Measurements from ENCODE around the gene CFAP73. TPM values are rescaled to one million over a fixed set of nuclear protein-coding genes. Genes with fewer than 3 reads are reported as not detected.
"Not testable (repeated sequence)": the region's sequence is repeated elsewhere in the genome, so short reads cannot be mapped to it uniquely, and the experiment has no call there.

CFAP73 gene
- total and polyA plus RNA-seq, 5 donors from 2014 or later, result 0.42 TPM; not detected in 4

- Histone ChIP-seq H3K36me3 (ENCODE audit: control insufficient read depth, insufficient read depth, low read length) (no peaks in the 10 kb centered on the region), H3K27ac (ENCODE audit: insufficient read depth, low read length, poor library complexity, severe bottlenecking) (no peak overlapping the region), H3K9me3 (ENCODE audit: control insufficient read depth in 2 of 2, low read length in 2 of 2) (no peaks in the 10 kb centered on the region), H3K4me3 (ENCODE audit: low read depth, low read length) (no peak overlapping the region), H3K27me3 (ENCODE audit: control insufficient read depth, insufficient read depth, low read length) (no peaks in the 10 kb centered on the region), H3K4me1 (ENCODE audit: control insufficient read depth, insufficient read depth, low read length, poor library complexity, severe bottlenecking) (no peaks in the 10 kb centered on the region)
- Mint-ChIP-seq H3K27ac (no peak overlapping the region), H3K4me1 (peaks cover 0 to 2% (median 0%) of the 10 kb centered on the region in 4 donors), H3K27me3 (peaks cover 3% of the 10 kb centered on the region), H3K4me3 (no peak overlapping the region), H3K9me3 (peaks cover 0 to 1% (median 0%) of the 10 kb centered on the region in 7 donors), H3K36me3 (no peaks in the 10 kb centered on the region)
- DNase-seq (no peak), ATAC-seq (ENCODE audit: low read depth in 2 of 2) (no peak)
Measured at GRCh38 chr12:113114447-113115178, 34.9 kb upstream of the CFAP73 start.

DNA sequence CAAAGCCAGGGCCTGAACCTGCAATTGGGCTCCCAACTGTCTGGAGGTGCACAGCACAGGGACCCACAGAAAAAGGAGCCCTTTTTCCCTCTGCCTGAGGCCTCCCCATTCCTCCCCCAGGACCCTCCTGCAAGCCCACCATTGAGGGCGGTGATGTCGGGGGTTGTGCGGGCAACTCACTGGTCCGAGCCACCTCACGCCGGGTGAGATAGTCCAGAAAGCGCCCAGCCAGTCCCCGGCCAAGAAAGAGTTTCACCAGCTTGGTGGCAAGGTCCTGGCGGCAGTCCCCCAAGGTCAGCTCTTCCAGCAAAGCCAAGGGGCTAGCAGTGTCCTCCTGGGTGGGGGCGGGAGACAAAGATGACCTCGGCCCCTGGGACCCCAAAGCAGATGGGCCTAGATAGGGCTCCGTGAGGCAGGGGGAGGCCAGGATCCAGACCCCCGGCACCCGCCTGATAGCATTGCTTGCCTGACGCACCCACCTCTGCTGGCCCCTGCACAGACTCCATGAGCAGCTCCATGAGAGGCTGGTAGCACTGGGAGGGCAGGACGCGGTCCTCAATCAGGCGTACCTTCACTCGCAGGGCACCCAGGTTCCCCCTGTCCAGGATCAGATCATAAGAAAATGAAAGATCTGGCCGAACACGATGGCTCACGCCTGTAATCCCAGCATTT is 33.9 kb upstream of the CFAP73 start:
- DNase-seq (no peak), ATAC-seq (ENCODE audit: low read depth in 2 of 2) (no peak)
- Mint-ChIP-seq H3K9me3 (peaks cover 0 to 1% (median 0%) of the 10 kb centered on the region in 7 donors), H3K27ac (no peak overlapping the region), H3K4me1 (no peaks in the 10 kb centered on the region), H3K4me3 (no peak overlapping the region), H3K27me3 (peaks cover 4% of the 10 kb centered on the region), H3K36me3 (no peaks in the 10 kb centered on the region)
- H3K27ac ChIP-seq (ENCODE audit: insufficient read depth, low read length, poor library complexity, severe bottlenecking), result no peak overlapping the region
- no peak overlapping the region for H3K4me3 ChIP-seq (ENCODE audit: low read depth, low read length)
- no peaks in the 10 kb centered on the region for H3K36me3 ChIP-seq (ENCODE audit: control insufficient read depth, insufficient read depth, low read length)
- no peaks in the 10 kb centered on the region for H3K4me1 ChIP-seq (ENCODE audit: control insufficient read depth, insufficient read depth, low read length, poor library complexity, severe bottlenecking)
- no peaks in the 10 kb centered on the region for H3K27me3 ChIP-seq (ENCODE audit: control insufficient read depth, insufficient read depth, low read length)
- H3K9me3 ChIP-seq (ENCODE audit: control insufficient read depth in 2 of 2, low read length in 2 of 2), result no peaks in the 10 kb centered on the region

- no peak overlapping the region for H3K27ac Mint-ChIP-seq
- no peaks in the 10 kb centered on the region for H3K36me3 ChIP-seq (ENCODE audit: control insufficient read depth, insufficient read depth, low read length)
- no peaks in the 10 kb centered on the region for H3K27me3 ChIP-seq (ENCODE audit: control insufficient read depth, insufficient read depth, low read length)
- peaks cover 4% of the 10 kb centered on the region for H3K27me3 Mint-ChIP-seq
- H3K4me1 Mint-ChIP-seq, result no peaks in the 10 kb centered on the region
- peaks cover 0 to 1% (median 0%) of the 10 kb centered on the region in 7 donors for H3K9me3 Mint-ChIP-seq
- ATAC-seq (ENCODE audit: low read depth in 2 of 2), result no peak
- no peaks in the 10 kb centered on the region for H3K36me3 Mint-ChIP-seq
- no peak overlapping the region for H3K4me3 Mint-ChIP-seq
- no peak overlapping the region for H3K27ac ChIP-seq (ENCODE audit: insufficient read depth, low read length, poor library complexity, severe bottlenecking)
- no peaks in the 10 kb centered on the region for H3K4me1 ChIP-seq (ENCODE audit: control insufficient read depth, insufficient read depth, low read length, poor library complexity, severe bottlenecking)
- no peak overlapping the region for H3K4me3 ChIP-seq (ENCODE audit: low read depth, low read length)
- DNase-seq, result no peak
- no peaks in the 10 kb centered on the region for H3K9me3 ChIP-seq (ENCODE audit: control insufficient read depth in 2 of 2, low read length in 2 of 2)
Measured at GRCh38 chr12:113116875-113117274, 32.6 kb upstream of the CFAP73 start.

GRCh38 chr12:113117684-113118083 is 31.8 kb upstream of the CFAP73 start:
- H3K9me3 ChIP-seq (ENCODE audit: control insufficient read depth in 2 of 2, low read length in 2 of 2); H3K27ac Mint-ChIP-seq; H3K27me3 Mint-ChIP-seq; DNase-seq; ATAC-seq (ENCODE audit: low read depth in 2 of 2); H3K27me3 ChIP-seq (ENCODE audit: control insufficient read depth, insufficient read depth, low read length); H3K4me1 Mint-ChIP-seq; H3K9me3 Mint-ChIP-seq; H3K36me3 ChIP-seq (ENCODE audit: control insufficient read depth, insufficient read depth, low read length); H3K4me3 Mint-ChIP-seq; H3K27ac ChIP-seq (ENCODE audit: insufficient read depth, low read length, poor library complexity, severe bottlenecking); H3K4me1 ChIP-seq (ENCODE audit: control insufficient read depth, insufficient read depth, low read length, poor library complexity, severe bottlenecking); H3K4me3 ChIP-seq (ENCODE audit: low read depth, low read length); H3K36me3 Mint-ChIP-seq: not testable (repeated sequence)

DNA sequence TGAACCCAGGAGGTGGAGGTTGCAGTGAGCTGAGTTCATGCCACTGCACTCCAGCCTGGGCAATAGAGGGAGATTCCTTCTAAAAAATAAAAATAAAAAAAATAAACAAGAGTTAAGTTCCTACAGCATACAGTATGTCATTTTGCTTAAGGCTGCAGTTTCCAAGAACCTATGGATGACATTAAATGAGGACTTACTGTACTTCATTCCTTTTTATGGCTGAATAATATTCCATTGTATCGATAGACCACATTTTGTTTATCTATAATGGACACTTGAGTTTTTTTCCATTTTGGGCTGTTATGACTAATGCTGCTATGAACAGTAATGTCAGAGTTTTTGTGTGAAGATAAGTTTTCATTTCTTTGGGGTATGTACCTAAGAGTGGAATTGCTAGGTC is 31.4 kb upstream of the CFAP73 start:
- Mint-ChIP-seq H3K36me3 (no peaks in the 10 kb centered on the region), H3K9me3 (peaks cover 0 to 4% (median 0%) of the 10 kb centered on the region in 7 donors), H3K4me1 (no peaks in the 10 kb centered on the region), H3K27me3 (peaks cover 4% of the 10 kb centered on the region), H3K4me3 (no peak overlapping the region), H3K27ac (no peak overlapping the region)
- Histone ChIP-seq H3K4me1 (ENCODE audit: control insufficient read depth, insufficient read depth, low read length, poor library complexity, severe bottlenecking) (no peaks in the 10 kb centered on the region), H3K27me3 (ENCODE audit: control insufficient read depth, insufficient read depth, low read length) (no peaks in the 10 kb centered on the region), H3K9me3 (ENCODE audit: control insufficient read depth in 2 of 2, low read length in 2 of 2) (no peaks in the 10 kb centered on the region), H3K36me3 (ENCODE audit: control insufficient read depth, insufficient read depth, low read length) (no peaks in the 10 kb centered on the region), H3K27ac (ENCODE audit: insufficient read depth, low read length, poor library complexity, severe bottlenecking) (no peak overlapping the region), H3K4me3 (ENCODE audit: low read depth, low read length) (no peak overlapping the region)
- no peak for ATAC-seq (ENCODE audit: low read depth in 2 of 2)
- no peak for DNase-seq

- no peaks in the 10 kb centered on the region for H3K27me3 ChIP-seq (ENCODE audit: control insufficient read depth, insufficient read depth, low read length)
- H3K27ac Mint-ChIP-seq, result no peak overlapping the region
- H3K36me3 ChIP-seq (ENCODE audit: control insufficient read depth, insufficient read depth, low read length), result no peaks in the 10 kb centered on the region
- H3K4me1 Mint-ChIP-seq, result no peaks in the 10 kb centered on the region
- H3K4me3 Mint-ChIP-seq, result no peak overlapping the region
- H3K36me3 Mint-ChIP-seq, result no peaks in the 10 kb centered on the region
- peaks cover 0 to 7% (median 0%) of the 10 kb centered on the region in 7 donors for H3K9me3 Mint-ChIP-seq
- ATAC-seq (ENCODE audit: low read depth in 2 of 2), result no peak
- no peak overlapping the region for H3K4me3 ChIP-seq (ENCODE audit: low read depth, low read length)
- DNase-seq, result no peak
- H3K27ac ChIP-seq (ENCODE audit: insufficient read depth, low read length, poor library complexity, severe bottlenecking), result no peak overlapping the region
- H3K27me3 Mint-ChIP-seq, result peaks cover 8% of the 10 kb centered on the region
- H3K4me1 ChIP-seq (ENCODE audit: control insufficient read depth, insufficient read depth, low read length, poor library complexity, severe bottlenecking), result no peaks in the 10 kb centered on the region
- no peaks in the 10 kb centered on the region for H3K9me3 ChIP-seq (ENCODE audit: control insufficient read depth in 2 of 2, low read length in 2 of 2)
Measured at GRCh38 chr12:113119980-113120669, 29.4 kb upstream of the CFAP73 start.

- H3K4me1 ChIP-seq (ENCODE audit: control insufficient read depth, insufficient read depth, low read length, poor library complexity, severe bottlenecking), result no peaks in the 10 kb centered on the region
- no peaks in the 10 kb centered on the region for H3K27me3 ChIP-seq (ENCODE audit: control insufficient read depth, insufficient read depth, low read length)
- Mint-ChIP-seq H3K36me3 (no peaks in the 10 kb centered on the region), H3K4me1 (no peaks in the 10 kb centered on the region), H3K27me3 (peaks cover 8% of the 10 kb centered on the region), H3K4me3 (no peak overlapping the region), H3K9me3 (peaks cover 0 to 7% (median 0%) of the 10 kb centered on the region in 7 donors), H3K27ac (peak overlapping the region in 1 of 3 donors; percentile 27)
- H3K9me3 ChIP-seq (ENCODE audit: control insufficient read depth in 2 of 2, low read length in 2 of 2), result no peaks in the 10 kb centered on the region
- H3K36me3 ChIP-seq (ENCODE audit: control insufficient read depth, insufficient read depth, low read length), result no peaks in the 10 kb centered on the region
- no peak for DNase-seq
- no peak overlapping the region for H3K4me3 ChIP-seq (ENCODE audit: low read depth, low read length)
- ATAC-seq (ENCODE audit: low read depth in 2 of 2), result no peak
- no peak overlapping the region for H3K27ac ChIP-seq (ENCODE audit: insufficient read depth, low read length, poor library complexity, severe bottlenecking)
Measured at GRCh38 chr12:113120670-113121370, 28.7 kb upstream of the CFAP73 start.

All from CD4-positive, CD25-positive, alpha-beta regulatory T cell (primary cell).